AG09309 (cell line): ENCODE data around the gene ITIH4.
"Not testable (repeated sequence)": the region's sequence is repeated elsewhere in the genome, so short reads cannot be mapped to it uniquely, and the experiment has no call there.

Experiments used
- DNase-seq: peaks from one replicate; pipeline ENCODE4 v3.0.0-alpha.2; 2010; ENCODE audit warnings: low read depth
- H3K4me3 ChIP-seq: 2 replicates; pipeline ENCODE4 v1.5.1; 2011; ENCODE audit warnings: mild to moderate bottlenecking, low read depth, low read length, moderate library complexity; ENCODE audit not compliant: control insufficient read depth
- TF ChIP-seq, protein P1 (sequence below): IDR thresholded peaks from 2 replicates; pipeline ENCODE4 v1.5.1; 2011; ENCODE audit warnings: mild to moderate bottlenecking, low read depth, low read length, inconsistent platforms; ENCODE audit not compliant: insufficient read depth, control insufficient read depth; ENCODE audit errors: missing control alignments

Gene ITIH4

DNA sequence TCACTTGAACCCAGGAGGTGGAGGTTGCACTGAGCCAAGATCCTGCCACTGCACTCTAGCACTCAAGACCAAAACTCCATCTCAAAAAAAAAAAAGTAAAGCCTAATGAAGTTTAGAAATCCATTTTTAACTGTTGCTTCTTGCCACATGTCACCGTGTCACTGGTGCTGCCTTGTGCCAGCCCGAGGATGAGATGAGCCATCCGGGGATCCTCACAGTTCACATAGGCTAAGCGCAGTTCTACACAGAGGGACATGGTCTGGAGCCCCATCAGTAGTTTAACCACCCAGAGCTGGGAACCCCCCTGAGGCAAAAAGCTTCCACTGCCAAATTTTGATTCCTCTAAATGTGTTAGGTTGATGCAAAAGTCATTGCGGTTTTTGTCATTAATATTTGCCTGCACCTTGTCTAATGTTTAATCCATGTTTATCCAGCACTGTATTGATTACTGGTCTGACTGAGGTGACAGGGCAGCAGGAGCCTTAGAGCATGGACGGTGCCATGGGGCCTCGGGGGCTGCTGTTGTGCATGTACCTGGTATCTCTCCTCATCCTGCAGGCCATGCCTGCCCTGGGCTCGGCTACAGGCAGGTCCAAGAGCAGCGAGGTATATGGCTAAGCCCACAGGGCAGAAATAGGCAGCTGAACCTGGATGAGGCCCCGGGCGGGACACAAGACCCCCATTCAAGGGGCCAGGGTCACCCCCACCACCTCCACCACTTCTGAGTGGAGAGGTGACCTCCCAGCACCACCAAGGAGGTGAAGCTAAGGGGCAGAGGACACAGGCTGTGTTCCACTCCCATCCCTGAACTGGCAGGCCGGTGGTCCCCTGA lies 53.1 kb downstream of the ITIH4 start, which contains the start of gene ITIH1:
Gene ITIH1, plus strand, starts transcription at position 473 of the 832 bp plus-strand sequence. Its CDS starts 17 bp downstream, at position 490.
- DNase-seq: no peak
- no peak within 1 kb of the TSS for H3K4me3 ChIP-seq
- TF ChIP-seq, protein P1, sequence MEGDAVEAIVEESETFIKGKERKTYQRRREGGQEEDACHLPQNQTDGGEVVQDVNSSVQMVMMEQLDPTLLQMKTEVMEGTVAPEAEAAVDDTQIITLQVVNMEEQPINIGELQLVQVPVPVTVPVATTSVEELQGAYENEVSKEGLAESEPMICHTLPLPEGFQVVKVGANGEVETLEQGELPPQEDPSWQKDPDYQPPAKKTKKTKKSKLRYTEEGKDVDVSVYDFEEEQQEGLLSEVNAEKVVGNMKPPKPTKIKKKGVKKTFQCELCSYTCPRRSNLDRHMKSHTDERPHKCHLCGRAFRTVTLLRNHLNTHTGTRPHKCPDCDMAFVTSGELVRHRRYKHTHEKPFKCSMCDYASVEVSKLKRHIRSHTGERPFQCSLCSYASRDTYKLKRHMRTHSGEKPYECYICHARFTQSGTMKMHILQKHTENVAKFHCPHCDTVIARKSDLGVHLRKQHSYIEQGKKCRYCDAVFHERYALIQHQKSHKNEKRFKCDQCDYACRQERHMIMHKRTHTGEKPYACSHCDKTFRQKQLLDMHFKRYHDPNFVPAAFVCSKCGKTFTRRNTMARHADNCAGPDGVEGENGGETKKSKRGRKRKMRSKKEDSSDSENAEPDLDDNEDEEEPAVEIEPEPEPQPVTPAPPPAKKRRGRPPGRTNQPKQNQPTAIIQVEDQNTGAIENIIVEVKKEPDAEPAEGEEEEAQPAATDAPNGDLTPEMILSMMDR: no peak

DNA sequence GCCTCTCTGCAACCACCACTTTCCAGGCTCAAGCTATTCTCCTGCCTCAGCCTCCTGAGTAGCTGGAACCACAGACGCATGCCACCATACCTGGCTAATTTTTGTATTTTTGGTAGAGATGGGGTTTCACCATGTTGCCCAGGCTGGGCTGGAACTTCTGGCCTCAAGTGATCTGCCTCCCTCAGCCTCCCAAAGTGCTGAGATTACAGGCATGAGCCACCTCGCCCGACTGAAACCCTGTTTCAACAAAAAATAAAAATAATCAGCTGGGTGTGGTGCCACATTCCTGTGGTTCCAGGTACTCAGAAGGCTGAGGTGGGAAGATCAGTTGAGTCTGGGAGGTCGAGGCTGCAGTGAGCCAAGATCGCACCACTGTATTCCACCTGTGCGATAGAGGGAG lies 54.0 kb downstream of the ITIH4 start:
- not testable (repeated sequence) for DNase-seq, H3K4me3 ChIP-seq

DNA sequence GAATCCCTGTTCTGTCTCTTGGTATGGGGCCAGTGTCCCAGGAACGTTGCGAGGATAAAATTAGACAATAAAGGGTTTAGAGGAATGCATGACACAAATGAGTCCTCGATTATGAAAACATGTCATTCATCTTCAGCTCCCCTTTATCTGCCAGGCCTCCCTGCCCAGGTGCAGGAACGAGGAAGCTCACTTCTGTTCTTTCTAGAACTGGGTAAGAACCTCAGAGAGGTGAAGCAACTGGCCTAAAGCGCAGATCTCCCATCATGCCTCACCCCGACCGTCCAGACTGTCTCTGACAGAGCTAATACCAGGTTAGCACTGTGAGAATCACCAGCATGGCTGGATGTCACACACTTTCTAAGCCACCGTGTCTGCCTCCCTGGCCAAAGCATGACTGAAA lies 54.6 kb downstream of the ITIH4 start:
- DNase-seq: no peak
- TF ChIP-seq, protein P1: no peak
- no peak overlapping the region for H3K4me3 ChIP-seq

DNA sequence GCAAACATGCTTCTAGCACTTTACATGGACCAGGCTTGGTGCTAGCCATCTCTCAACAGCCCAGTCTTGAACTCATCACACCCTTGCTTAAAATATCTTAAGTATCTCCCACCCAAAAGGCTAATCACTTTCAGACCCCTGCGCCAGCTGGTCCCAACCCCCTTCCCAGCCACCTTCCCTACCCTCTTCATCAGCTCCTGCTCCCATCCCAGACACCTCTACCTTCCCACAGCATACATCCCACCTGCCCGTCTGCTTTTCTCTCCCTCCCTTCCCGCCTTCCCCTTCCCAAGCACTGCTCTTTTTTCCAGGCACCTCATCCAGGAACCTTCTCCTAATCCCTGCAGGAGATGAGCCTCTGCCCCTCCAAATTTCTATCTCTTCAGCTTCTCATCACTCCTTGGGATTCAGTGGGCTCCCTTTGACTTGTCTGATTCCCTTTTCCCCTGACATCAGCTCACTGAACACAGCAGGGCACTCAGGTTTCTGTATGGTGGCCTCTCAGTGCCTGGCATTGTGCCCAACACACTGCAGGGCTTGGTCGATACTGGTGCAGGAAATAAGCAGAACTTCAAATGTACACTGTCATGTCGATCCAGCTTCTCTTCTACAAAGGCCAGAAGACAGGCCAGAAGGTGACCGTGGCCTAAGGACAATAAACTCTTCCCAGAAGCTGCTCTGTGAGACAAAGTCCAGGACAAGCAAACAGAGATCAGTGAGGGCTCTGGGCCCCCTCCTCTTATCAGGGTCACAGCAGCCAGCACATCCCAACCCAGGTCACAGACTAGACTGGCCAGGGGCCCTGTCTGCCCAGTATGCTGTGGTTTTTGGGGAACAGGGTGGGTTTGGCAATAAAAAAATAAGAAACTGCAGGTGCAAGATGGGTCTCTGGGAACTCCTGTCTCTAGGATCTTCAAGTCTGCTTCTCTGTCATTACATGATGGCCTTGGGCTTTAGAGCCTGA lies 55.3 kb downstream of the ITIH4 start:
- DNase-seq: no peak
- TF ChIP-seq, protein P1: no peak
- H3K4me3 ChIP-seq: no peak overlapping the region

DNA sequence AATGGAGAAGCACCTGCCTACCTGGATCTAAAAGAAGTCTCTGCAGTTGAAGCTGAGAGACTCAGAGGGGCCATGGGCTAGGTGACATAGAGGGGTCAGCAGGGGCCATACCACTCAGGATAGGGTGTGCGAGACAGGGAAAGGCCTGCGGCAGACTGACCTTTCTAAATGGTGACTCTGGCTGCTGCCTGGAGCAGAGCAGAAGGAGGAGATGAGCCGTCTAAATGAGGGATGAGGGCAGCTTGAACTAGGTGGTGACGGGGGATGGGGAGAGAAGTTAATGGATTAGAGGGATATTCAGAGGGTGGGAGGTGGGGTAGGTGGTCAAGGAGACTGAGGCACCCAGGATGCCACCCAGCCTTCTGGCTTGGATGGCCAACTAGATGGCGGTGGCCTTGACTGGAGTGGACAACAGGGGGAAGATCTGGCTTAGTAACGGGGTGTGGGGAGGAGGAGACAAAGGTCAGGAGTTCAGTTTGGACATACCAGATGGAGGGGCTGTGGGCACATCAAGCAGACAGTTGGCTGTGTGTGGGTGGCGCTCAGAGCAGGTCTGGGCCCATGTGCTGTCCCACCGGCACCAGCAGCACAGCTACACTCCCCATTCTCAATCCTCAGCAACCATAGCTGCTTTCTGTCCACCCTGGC lies 56.3 kb downstream of the ITIH4 start:
- TF ChIP-seq, protein P1: no peak
- H3K4me3 ChIP-seq: no peak overlapping the region

DNA sequence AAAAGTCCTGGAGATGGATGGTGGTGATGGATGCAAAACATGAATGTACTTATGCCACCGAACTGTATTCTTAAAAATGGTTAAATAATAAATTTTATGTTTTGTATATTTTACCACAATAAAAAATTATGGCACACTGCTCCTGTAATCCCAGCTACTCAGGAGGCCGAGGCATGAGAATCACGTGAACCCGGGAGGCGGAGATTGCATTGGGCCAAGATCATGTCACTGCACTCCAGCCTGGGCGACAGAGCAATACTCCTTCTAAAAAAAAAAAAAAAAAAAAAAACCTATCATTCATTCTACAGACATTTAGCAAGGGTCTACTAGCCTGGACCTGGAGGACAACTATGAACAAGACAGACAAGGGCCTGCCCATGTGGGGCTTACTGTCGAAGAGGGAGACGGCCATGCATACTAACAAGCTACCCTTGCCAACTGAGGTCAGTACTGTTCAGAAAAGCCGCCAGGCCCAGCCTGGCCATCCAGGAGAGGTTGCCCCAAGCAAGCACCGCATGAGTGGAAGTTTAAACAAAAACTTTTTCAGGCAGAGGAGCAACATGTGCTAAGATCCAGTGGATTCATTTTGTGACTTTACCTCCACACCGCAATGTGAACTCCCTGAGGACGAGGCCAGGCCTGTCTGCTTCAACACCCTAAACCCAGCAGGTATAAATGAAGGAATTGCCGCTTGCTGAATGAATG lies 57.0 kb downstream of the ITIH4 start:
- no peak for DNase-seq
- no peak overlapping the region for H3K4me3 ChIP-seq
- TF ChIP-seq, protein P1: no peak

More for the DNA sequence above, 56.3 kb downstream of the ITIH4 start:
- no peak for DNase-seq
